Measurements from ENCODE around the gene SGSM2. TPM values are rescaled to one million over a fixed set of nuclear protein-coding genes. Genes with fewer than 3 reads are reported as not detected.
A peak's percentile ranks its signal among the peaks of the same experiment; 100 is the strongest.

SGSM2 gene
- total RNA-seq, 1 experiment from 2014 or later: 49.0 TPM

GRCh38 chr17:2299756-2300155 is 37.5 kb upstream of the SGSM2 start:
- H3K4me1 ChIP-seq (ENCODE audit: control insufficient read depth, insufficient read depth, low read length): peaks cover under 1% of the 10 kb centered on the region
- H3K27me3 ChIP-seq (ENCODE audit: control insufficient read depth, insufficient read depth, low read length): no peaks in the 10 kb centered on the region
- ChIA-PET CTCF (no interaction called here), POLR2A (no interaction called here)
- no peak for TF ChIP-seq CTCF (IDR thresholded peaks at IDR 0.05)
- TF ChIP-seq TCF7L2 (IDR thresholded peaks at IDR 0.05; ENCODE audit: low read depth, low read length): no peak
- no peak for TF ChIP-seq SIN3A (IDR thresholded peaks at IDR 0.05; ENCODE audit: borderline replicate concordance, insufficient read depth, low read depth, low read length)
- TF ChIP-seq POLR2AphosphoS5 (IDR thresholded peaks at IDR 0.05; ENCODE audit: low read depth, low read length): no peak
- no peak for TF ChIP-seq REST (IDR thresholded peaks at IDR 0.05; ENCODE audit: insufficient read depth in 1 of 2, low read depth in 2 of 2, low read length in 1 of 2)
- in situ Hi-C loops (cut with HindIII; ENCODE audit: low pct_unique_long_range_greater_than_20kb, low sequenced_read_pairs): no loop called here
- intact Hi-C loops (cut with micrococcal nuclease; ENCODE audit: unreplicated experiment): no loop called here
- no peaks in the 10 kb centered on the region for H3K9me3 ChIP-seq (ENCODE audit: control insufficient read depth, insufficient read depth, low read depth, low read length)
- DNase-seq (ENCODE audit: low read depth, low spot score) (no peak), ATAC-seq (no peak)
- BruUV-seq (replicated peaks): TSS peak; percentile 57
- H3K4me3 ChIP-seq (ENCODE audit: low read depth in 2 of 2, low read length in 2 of 2): no peak overlapping the region
- H3K36me3 ChIP-seq (ENCODE audit: control insufficient read depth, insufficient read depth, low read length): peaks cover 2% of the 10 kb centered on the region; the same call in 1 of the 2 replicates
- H3K27ac ChIP-seq (ENCODE audit: low read length): no peak overlapping the region

GRCh38 chr17:2302778-2303203 is 34.5 kb upstream of the SGSM2 start:
- no TSS peak for BruUV-seq (replicated peaks)
- peaks cover 2% of the 10 kb centered on the region; the same call in 1 of the 2 replicates for H3K36me3 ChIP-seq (ENCODE audit: control insufficient read depth, insufficient read depth, low read length)
- no peaks in the 10 kb centered on the region for H3K27me3 ChIP-seq (ENCODE audit: control insufficient read depth, insufficient read depth, low read length)
- H3K4me1 ChIP-seq (ENCODE audit: control insufficient read depth, insufficient read depth, low read length): peaks cover 3% of the 10 kb centered on the region
- H3K9me3 ChIP-seq (ENCODE audit: control insufficient read depth, insufficient read depth, low read depth, low read length): no peaks in the 10 kb centered on the region
- ChIA-PET POLR2A (no interaction called here), CTCF (no interaction called here)
- TF ChIP-seq POLR2AphosphoS5 (IDR thresholded peaks at IDR 0.05; ENCODE audit: low read depth, low read length): no peak
- no peak for TF ChIP-seq REST (IDR thresholded peaks at IDR 0.05; ENCODE audit: insufficient read depth in 1 of 2, low read depth in 2 of 2, low read length in 1 of 2)
- TF ChIP-seq TCF7L2 (IDR thresholded peaks at IDR 0.05; ENCODE audit: low read depth, low read length): no peak
- TF ChIP-seq SIN3A (IDR thresholded peaks at IDR 0.05; ENCODE audit: borderline replicate concordance, insufficient read depth, low read depth, low read length): no peak
- no peak for TF ChIP-seq CTCF (IDR thresholded peaks at IDR 0.05)
- intact Hi-C loops (cut with micrococcal nuclease; ENCODE audit: unreplicated experiment): no loop called here
- H3K27ac ChIP-seq (ENCODE audit: low read length): peak overlapping the region; percentile 83
- ATAC-seq: peak; percentile 1; the same call in 1 of the 2 replicates
- H3K4me3 ChIP-seq (ENCODE audit: low read depth in 2 of 2, low read length in 2 of 2): peak overlapping the region; percentile 65 to 92
- no peak for DNase-seq (ENCODE audit: low read depth, low spot score)
- in situ Hi-C loops (cut with HindIII; ENCODE audit: low pct_unique_long_range_greater_than_20kb, low sequenced_read_pairs): no loop called here
